Calu3 (cell line): ENCODE results near the gene SLC22A24. TPM values are rescaled to one million over a fixed set of nuclear protein-coding genes. Genes with fewer than 3 reads are reported as not detected.
"Not testable (repeated sequence)": the region's sequence is repeated elsewhere in the genome, so short reads cannot be mapped to it uniquely, and the experiment has no call there.

ENCODE experiments used
- BruUV-seq: library from RNA; stranded (reverse); fragments of 400-500 nt; replicated peaks from 2 replicates; lab custom pipeline; 2021; lab: Mats Ljungman, UMichigan
- CTCF ChIA-PET: fragments of 300-600 bp; sonication (Branson Sonifier 250); formaldehyde crosslinking; loops from one replicate; lab custom pipeline; 2022; ENCODE audit warnings: antibody characterized with exemption; lab: Charles Lee
- DNase-seq: peaks from one replicate; pipeline ENCODE4 v3.0.0; 2022
- H3K27ac Mint-ChIP-seq: one replicate; pipeline ENCODE4 v1.8.0; 2022; ENCODE audit warnings: mixed read lengths; ENCODE audit not compliant: unreplicated experiment
- H3K27me3 Mint-ChIP-seq: one replicate; pipeline ENCODE4 v1.8.0; 2022; ENCODE audit warnings: mixed read lengths; ENCODE audit not compliant: unreplicated experiment
- H3K36me3 Mint-ChIP-seq: one replicate; pipeline ENCODE4 v1.8.0; 2022; ENCODE audit warnings: mild to moderate bottlenecking, moderate library complexity, mixed read lengths; ENCODE audit not compliant: insufficient read depth, unreplicated experiment
- H3K4me1 Mint-ChIP-seq: one replicate; pipeline ENCODE4 v1.8.0; 2022; ENCODE audit warnings: mild to moderate bottlenecking, low read depth, mixed read lengths; ENCODE audit not compliant: unreplicated experiment
- H3K4me3 Mint-ChIP-seq: one replicate; pipeline ENCODE4 v1.8.0; 2022; ENCODE audit warnings: mild to moderate bottlenecking, low read depth, moderate library complexity, mixed read lengths; ENCODE audit not compliant: unreplicated experiment
- H3K9me3 Mint-ChIP-seq: one replicate; pipeline ENCODE4 v1.8.0; 2022; ENCODE audit warnings: low read depth, mixed read lengths; ENCODE audit not compliant: unreplicated experiment
- CTCF ChIP-seq: fragments of 200-600 bp; IDR thresholded peaks from one replicate; pipeline ENCODE4 v1.8.0; 2022; ENCODE audit warnings: antibody characterized with exemption; ENCODE audit not compliant: unreplicated experiment
- intact Hi-C: fragments of 100-400 bp; cut with micrococcal nuclease; formaldehyde crosslinking; loops from one replicate; pipeline ENCODE4 v1.10.0; 2022; ENCODE audit not compliant: unreplicated experiment
- total RNA-seq: library from RNA; stranded (reverse); gene quantifications from 2 replicates; pipeline ENCODE4 v1.2.3, GENCODE V29; 2022

Gene SLC22A24
- total RNA-seq, 1 experiment from 2014 or later, result not detected

DNA sequence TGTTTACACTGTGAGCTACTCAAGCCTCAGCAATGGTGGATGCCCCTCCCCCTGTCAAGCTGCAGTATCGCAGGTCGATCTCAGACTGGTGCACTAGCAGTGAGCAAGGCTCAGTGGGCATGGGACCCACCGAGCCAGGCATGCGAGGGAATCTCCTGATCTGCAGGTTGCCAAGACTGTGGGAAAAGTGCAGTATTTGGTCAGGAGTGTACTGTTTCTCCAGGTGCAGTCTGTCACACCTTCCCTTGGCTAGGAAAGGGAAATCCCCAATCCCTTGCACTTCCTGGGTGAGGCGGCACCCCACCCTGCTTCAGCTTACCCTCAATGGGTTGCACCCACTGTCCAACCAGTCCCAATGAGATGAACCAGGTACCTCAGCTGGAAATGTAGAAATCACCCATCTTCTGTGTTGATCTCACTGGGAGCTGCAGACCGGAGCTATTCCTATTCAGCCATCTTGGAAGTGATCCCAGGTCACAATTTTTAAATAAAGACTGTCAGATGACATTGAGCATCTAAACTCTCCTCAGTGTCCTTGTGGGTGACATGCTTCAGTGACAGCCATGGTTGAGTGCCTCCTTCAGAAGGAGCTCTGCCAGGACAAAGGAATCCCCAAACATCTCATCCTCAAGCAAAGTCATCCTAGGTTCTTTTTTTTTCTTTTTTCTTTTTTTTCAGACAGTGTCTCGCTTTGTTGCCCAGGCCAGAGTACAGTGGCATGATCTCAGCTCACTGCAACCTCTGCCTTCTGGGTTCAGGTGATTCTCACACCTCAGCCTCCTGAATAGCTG, 10.8 kb downstream of the SLC22A24 start:
- no peaks in the 10 kb centered on the region for H3K9me3 Mint-ChIP-seq
- H3K4me1 Mint-ChIP-seq, result no peaks in the 10 kb centered on the region
- no peak for DNase-seq
- no peak overlapping the region for H3K27ac Mint-ChIP-seq
- intact Hi-C loops, result no loop called here
- peaks cover 90% of the 10 kb centered on the region for H3K27me3 Mint-ChIP-seq
- CTCF ChIA-PET, result interaction anchor here (1.4 kb wide), 1 partner anchor 227 kb away, joined by 3 read pairs; no protein-coding TSS in a partner anchor
- H3K36me3 Mint-ChIP-seq, result no peaks in the 10 kb centered on the region
- H3K4me3 Mint-ChIP-seq, result no peak overlapping the region
- BruUV-seq, result no TSS peak
- no peak for TF ChIP-seq CTCF

DNA sequence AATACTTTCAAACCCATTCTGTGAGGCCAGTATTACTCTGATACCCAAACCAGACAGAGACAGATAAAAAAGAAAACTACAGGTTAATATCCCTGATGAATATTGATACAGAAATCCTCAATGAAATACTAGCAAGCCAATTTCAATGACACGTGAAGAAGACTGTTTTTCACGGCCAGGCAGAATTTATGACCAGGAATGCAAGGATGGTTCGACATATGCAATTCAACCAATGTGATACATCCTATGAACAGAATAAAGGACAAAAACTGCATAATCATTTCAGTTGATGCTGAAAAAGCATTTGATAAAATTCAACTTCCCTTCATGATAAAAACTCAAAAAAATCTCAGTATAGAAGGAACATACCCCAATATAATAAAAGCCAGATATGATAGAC, 44.5 kb downstream of the SLC22A24 start:
- Mint-ChIP-seq H3K36me3 (peaks cover 4% of the 10 kb centered on the region), H3K4me1 (no peaks in the 10 kb centered on the region), H3K4me3 (no peak overlapping the region), H3K9me3 (peaks cover 6% of the 10 kb centered on the region), H3K27ac (no peak overlapping the region), H3K27me3 (no peaks in the 10 kb centered on the region)
- intact Hi-C loops, result no loop called here
- DNase-seq, result no peak
- BruUV-seq, result no TSS peak
- CTCF ChIA-PET, result no interaction called here
- TF ChIP-seq CTCF, result no peak

DNA sequence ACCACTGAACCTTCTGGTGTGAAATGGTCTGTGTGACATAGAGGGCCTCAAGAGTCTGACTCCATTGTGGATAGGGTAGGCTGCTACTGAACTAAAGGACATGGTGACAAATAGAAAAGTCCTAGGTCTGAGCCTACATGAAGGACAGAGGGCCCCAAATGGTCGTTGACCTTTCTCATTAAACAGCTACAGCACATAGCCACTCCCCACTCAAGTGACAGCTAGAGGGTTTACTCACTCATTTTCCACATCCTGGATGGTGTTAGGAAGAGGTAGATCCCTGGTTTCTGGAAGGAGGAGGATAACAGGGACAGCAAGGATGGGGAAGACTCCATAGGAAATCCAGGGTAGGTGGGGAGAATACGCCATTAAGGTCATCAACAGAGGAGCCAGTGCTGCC, 63.3 kb downstream of the SLC22A24 start:
- no TSS peak for BruUV-seq
- CTCF ChIA-PET, result no interaction called here
- Mint-ChIP-seq H3K27me3 (peaks cover 80% of the 10 kb centered on the region), H3K9me3 (no peaks in the 10 kb centered on the region), H3K27ac (no peak overlapping the region), H3K4me3 (no peak overlapping the region), H3K36me3 (no peaks in the 10 kb centered on the region), H3K4me1 (no peaks in the 10 kb centered on the region)
- no peak for TF ChIP-seq CTCF
- no peak for DNase-seq
- intact Hi-C loops, result no loop called here

DNA sequence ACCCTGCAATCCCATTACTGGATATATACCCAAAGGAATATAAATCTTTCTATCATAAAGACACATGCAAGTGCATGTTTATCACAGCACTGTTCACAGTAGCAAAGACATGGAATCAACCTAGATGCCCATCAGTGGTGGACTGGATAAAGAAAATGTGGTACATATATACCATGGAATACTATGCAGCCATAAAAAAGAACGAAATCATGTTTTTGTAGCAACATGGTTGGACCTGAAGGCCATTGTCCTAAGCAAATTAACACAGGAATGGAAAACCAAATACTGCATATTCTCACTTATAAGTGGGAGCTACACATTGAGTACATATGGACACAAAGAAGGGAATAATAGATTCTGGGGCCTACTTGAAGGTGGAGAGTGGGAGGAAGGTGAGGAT, 97.8 kb downstream of the SLC22A24 start:
- H3K27me3 Mint-ChIP-seq, result peaks cover 37% of the 10 kb centered on the region
- DNase-seq, CTCF ChIA-PET, H3K36me3 Mint-ChIP-seq, H3K27ac Mint-ChIP-seq, intact Hi-C loops, BruUV-seq, H3K4me1 Mint-ChIP-seq, H3K4me3 Mint-ChIP-seq, H3K9me3 Mint-ChIP-seq: not testable (repeated sequence)

DNA sequence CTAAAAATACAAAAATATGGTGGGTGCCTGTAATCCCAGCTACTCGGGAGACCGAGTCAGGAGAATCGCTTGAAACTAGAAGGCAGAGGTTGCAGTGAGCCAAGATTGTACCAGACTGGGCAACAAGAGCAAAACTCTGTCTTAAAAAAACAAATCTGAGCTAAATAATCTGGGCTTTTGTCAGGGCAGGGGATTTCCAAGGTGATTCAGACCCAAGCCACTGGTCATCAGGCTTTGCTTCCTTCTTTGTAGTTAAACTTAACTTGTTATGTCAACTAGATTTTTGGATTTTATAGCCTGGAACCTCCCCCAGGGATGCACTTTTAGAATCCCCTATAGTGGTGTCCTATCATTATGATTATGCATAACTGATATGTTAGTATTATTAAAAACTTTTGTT, 101.4 kb downstream of the SLC22A24 start:
- H3K36me3 Mint-ChIP-seq, result no peaks in the 10 kb centered on the region

More for the DNA sequence above, 101.4 kb downstream of the SLC22A24 start:
- intact Hi-C loops, result no loop called here
- CTCF ChIA-PET, result no interaction called here
- peaks cover 6% of the 10 kb centered on the region for H3K9me3 Mint-ChIP-seq
- peaks cover 39% of the 10 kb centered on the region for H3K27me3 Mint-ChIP-seq
- DNase-seq, result no peak
- H3K4me3 Mint-ChIP-seq, result no peak overlapping the region
- no TSS peak for BruUV-seq
- no peaks in the 10 kb centered on the region for H3K4me1 Mint-ChIP-seq
- no peak for TF ChIP-seq CTCF
- H3K27ac Mint-ChIP-seq, result no peak overlapping the region
